C4-2B (cell line): ENCODE data around the gene PCSK6.

ENCODE experiments used
- H3K27ac ChIP-seq: fragments of 450-650 bp; 2 replicates; pipeline ENCODE4 v1.5.1; 2017
- ZFX ChIP-seq: fragments of 450-650 bp; IDR thresholded peaks from 2 replicates; pipeline ENCODE4 v1.6.1; 2017
- TF ChIP-seq, protein P1 (sequence below): fragments of 450-650 bp; conservative IDR thresholded peaks from 2 replicates; pipeline ENCODE4 v1.5.1; 2017; ENCODE audit warnings: mild to moderate bottlenecking

PCSK6 gene

DNA sequence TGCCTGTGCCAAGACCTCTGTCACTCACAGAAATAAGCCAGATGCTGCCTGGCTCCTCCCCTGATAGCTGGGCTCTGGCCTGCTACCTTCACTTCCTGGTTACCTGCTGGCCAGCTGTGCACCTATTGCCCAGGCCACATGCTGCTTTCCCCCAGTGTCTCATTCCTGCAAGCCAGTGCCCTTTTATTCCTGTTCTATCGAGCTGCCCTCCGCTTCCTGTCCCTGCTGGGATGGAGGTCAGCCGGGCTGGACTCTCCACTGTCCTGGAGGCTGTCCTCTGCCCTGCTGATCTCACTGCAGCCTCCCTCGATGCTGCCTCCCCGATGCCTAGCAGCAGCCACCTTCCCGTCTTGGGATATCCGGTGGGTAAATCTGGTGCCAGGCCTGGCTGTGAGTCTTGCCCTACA, 157.4 kb downstream of the PCSK6 start:
- H3K27ac ChIP-seq: no peak overlapping the region
- no peak for TF ChIP-seq ZFX
- TF ChIP-seq, protein P1, sequence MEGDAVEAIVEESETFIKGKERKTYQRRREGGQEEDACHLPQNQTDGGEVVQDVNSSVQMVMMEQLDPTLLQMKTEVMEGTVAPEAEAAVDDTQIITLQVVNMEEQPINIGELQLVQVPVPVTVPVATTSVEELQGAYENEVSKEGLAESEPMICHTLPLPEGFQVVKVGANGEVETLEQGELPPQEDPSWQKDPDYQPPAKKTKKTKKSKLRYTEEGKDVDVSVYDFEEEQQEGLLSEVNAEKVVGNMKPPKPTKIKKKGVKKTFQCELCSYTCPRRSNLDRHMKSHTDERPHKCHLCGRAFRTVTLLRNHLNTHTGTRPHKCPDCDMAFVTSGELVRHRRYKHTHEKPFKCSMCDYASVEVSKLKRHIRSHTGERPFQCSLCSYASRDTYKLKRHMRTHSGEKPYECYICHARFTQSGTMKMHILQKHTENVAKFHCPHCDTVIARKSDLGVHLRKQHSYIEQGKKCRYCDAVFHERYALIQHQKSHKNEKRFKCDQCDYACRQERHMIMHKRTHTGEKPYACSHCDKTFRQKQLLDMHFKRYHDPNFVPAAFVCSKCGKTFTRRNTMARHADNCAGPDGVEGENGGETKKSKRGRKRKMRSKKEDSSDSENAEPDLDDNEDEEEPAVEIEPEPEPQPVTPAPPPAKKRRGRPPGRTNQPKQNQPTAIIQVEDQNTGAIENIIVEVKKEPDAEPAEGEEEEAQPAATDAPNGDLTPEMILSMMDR: no peak

DNA sequence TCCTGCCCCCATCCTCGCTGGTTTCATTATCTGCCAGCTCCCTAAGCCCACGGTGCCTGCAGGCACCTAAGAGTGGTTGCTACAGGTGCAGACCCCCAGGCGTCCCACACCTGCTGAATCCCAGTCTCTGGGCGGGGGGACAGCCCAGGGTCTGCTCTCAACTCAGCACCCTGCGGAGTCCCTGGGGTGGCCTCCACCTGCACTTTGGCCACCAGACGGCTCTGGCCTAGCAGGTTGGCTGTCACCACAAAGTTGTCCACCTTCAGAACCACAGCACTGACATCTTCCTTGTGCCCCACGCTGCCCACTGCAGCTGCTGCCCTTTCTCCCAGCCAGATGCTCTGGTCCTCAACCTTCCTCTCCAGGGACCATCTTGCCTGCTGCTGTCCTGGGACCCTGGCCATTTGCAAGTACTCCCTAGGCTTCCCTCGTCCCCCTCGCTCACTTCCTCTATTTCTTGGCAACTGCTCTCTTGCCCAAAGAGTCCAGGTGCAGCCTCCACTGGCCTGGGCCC, 159.6 kb downstream of the PCSK6 start:
- TF ChIP-seq ZFX: no peak
- TF ChIP-seq, protein P1: no peak
- H3K27ac ChIP-seq: no peak overlapping the region

DNA sequence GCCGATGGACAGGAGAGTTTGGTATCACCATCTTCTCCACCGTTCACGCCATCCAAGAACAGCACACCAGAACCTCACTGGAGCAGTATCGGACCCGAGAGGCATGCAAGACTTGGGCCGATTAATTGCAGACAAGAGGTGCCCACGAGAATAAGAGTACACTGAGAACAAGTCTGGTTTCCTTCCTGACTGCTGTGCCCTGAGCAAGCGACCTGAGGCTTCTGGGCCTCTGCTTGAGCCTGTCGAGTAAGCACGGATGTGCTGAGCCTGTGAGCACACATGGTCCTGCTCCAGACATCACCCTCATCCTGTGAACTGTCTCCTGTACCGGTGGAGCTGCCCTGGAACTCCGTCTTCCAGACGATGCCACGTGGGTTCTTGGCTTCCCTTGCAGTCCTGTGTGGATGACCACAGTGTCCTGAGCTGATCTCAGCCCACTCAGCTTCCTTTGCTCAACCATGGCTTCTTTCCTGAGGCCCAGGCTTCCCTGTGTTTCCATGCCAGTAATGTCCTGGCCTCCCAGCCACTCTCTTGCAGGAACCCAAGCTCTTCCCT, 160.1 kb downstream of the PCSK6 start:
- no peak overlapping the region for H3K27ac ChIP-seq
- TF ChIP-seq, protein P1: no peak
- TF ChIP-seq ZFX: no peak

DNA sequence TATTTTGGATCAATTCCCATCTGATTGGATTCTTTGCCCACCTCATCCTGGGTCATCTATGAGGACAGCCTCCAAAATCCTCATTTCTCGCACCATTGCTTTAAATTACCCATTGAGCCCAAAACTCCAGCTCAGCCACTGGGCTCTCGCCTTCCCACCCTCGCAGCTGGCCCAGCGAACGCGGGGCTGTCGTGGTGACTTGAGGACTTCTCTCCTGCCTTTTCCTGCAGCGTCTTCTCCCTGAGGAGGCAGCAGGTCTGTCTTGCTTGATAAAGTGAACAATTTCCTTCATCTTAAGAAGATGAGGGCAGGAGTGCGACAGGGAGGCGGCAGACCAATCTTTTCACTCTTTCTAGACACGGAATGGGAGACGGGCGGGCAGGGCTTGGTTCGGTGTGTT, 161.5 kb downstream of the PCSK6 start:
- TF ChIP-seq, protein P1: no peak
- no peak for TF ChIP-seq ZFX

DNA sequence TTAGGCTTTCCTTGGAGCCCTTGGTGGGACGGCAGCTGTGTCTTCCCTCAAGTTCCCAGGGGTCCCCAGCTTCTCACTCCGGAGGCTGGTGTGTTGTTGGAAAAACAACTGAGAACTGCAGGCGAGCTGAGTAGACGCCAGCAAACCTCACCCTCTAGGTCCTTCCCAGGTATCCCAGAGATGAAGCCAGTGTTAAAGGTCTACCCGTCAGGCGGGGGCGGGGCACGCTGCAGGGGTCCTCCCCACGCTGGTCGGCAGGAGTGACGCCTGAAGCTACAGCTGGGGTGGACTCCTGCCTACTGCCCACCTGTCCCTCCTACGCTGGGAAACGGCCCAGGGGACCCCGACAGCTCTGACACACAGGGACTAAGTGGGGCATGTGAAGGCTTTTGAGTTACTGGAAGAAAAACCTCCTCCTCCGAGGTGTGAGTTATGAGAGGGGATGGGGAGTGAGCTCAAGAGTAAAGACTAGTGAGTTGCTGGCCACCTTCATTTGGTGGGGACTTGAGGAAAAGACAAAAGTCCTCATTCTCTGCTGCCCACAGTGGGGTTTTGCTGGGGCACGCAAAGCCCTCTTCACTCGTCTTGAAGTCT, 162.3 kb downstream of the PCSK6 start:
- H3K27ac ChIP-seq: no peak overlapping the region
- no peak for TF ChIP-seq ZFX
- TF ChIP-seq, protein P1: no peak

More for the DNA sequence above, 161.5 kb downstream of the PCSK6 start:
- no peak overlapping the region for H3K27ac ChIP-seq

DNA sequence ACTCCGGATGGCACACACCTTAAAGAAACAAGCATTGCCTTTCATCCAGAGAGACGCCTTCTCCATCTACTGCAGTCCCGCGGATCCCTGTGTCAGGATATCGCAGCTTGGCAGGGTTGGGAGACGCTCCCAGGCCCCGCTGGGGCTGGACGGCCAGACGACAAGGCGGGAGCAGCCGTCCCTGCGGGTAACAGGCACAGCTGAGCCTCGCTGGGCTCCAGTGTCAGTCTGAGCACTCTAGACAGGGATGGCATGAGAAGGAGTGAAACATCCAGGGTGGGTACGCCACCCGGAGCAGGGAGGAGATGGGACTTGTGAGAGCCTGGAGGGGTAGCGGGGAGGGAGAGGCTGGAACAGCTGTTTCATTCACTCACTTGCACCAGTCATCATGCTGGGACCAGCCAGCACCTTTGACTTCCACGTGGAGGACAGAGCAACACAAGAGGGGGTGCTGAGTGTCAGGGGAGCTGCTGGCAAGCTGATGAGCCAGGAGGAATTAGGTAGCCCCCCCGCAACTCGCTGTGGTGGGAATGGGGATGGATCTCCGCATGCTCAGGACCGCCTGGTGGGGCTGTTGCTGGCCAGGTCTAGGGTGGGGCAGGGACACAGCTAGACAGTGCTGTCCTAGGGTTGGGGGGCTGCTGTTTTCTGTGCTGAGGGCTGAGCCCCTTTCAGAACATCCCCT, 162.9 kb downstream of the PCSK6 start:
- H3K27ac ChIP-seq: no peak overlapping the region
- TF ChIP-seq, protein P1: no peak
- TF ChIP-seq ZFX: no peak

DNA sequence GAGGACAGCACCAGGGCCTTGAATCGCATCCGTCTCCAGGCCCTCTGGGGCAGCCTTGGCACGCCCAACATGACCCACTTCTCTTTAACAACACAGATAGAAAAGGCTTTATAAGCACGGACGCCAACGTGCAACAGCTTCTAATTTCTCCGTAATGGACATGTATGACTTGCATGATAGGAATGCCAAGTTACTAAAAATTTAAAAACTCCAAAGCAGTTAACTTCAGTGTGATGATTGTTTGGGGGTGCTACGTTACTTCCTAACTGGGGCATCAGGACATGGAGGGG, 163.5 kb downstream of the PCSK6 start:
- TF ChIP-seq, protein P1: no peak
- H3K27ac ChIP-seq: no peak overlapping the region
